GM18520 (cell line): ENCODE data around the gene ACACA.
"Not testable (repeated sequence)": the region's sequence is repeated elsewhere in the genome, so short reads cannot be mapped to it uniquely, and the experiment has no call there.

Source experiments
- ATAC-seq: cut with Tn5 transposase; IDR thresholded peaks from one replicate; pipeline ENCODE4 v1.9.1; 2021; ENCODE audit not compliant: unreplicated experiment

Gene ACACA

DNA sequence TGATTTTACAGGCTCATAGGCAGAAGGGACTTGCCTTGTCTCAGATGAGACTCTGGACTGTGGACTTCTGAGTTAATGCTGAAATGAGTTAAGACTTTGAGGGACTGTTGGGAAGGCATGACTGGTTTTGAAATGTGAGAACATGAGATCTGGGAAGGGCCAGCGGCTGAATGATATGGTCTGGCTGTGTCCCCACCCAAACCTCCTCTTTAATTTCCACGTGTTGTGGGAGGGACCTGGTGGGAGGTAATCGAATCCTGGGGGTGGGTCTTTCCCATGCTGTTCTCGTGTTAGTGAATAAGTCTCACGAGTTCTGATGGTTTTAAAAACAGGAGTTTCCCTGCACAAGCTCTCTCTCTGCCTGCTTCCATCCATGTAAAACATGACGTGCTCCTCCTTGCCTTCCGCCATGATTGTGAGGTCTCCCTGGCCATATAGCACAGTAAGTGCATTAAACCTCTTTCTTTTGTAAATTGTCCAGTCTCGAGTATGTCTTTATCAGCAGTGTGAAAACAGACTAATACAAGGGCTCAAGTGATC lies 59.7 kb downstream of the ACACA start:
- ATAC-seq, result not testable (repeated sequence)

DNA sequence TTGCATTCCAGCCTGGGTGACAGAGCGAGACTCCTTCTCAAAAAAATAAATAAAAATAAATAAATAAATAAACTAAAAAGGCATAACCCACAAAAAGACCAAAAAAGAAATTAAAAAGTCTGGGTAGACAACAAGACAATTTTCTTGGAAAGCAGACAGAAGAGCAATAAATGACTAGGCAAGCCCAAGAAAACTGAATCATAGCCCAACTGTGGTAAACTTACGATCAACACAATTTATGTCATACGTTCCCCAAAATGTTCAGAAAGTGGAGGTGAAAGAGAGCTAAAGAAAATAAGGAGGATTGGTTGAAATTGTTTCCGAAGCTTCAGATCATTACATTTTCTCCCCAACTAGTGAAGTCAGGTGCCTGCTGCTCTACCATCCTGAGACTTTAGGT lies 62.1 kb downstream of the ACACA start:
- ATAC-seq, result no peak

DNA sequence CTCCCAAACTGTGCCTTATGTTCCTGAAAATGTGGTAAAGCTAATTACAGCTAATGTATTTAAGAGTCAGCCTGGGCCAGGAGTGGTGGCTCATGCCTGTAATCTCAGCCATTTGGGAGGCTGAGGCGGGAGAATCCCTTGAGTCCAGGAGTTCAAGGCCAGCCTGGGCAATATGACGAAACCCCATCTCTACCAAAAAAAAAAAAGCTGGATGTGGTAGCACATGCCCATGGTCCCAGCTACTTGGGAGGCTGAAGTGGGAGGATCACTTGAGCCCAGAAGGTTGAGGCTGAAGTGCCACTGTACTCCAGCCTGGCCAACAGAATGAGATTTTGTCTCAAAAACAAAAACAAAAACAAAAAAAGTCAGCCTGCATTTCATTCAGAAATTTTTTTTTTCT lies 64.0 kb downstream of the ACACA start:
- no peak for ATAC-seq

DNA sequence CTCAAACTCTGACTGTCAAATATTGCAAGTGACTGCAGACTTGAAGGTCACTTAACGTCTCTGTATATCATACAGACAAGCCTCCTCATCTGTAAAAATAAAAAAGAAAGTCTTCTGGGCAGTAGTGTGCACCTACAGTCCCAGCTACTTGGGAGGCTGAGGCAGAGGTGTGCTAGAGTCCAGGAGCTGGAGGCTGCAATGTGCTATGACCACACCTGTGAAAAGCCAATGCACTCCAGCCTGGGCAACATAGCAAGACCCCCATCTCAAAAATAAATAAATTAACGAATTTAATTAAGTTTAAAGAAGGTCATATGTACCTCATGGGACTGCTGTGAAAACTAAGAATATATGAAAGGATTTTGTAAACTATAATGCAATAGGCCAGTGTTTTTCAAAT lies 65.8 kb downstream of the ACACA start:
- no peak for ATAC-seq

DNA sequence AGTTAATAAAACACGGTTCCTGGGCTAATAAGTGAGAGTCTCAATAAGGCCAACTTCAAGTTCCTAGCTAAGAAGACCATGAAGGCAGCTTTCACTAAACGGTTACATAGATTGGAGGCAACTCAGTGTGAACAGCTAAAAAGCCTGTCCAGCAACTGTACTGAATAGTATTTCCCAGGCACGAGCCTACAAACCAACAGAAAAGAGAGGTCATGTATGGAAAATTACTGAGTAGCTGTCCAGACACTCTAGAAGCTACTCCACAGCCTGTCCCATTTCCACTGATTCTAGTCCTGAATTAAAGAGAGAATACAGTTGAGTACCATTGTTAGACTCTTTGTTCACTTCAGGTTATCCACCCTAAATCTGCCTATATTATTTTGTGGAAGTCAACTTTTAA lies 67.3 kb downstream of the ACACA start:
- ATAC-seq, result no peak

DNA sequence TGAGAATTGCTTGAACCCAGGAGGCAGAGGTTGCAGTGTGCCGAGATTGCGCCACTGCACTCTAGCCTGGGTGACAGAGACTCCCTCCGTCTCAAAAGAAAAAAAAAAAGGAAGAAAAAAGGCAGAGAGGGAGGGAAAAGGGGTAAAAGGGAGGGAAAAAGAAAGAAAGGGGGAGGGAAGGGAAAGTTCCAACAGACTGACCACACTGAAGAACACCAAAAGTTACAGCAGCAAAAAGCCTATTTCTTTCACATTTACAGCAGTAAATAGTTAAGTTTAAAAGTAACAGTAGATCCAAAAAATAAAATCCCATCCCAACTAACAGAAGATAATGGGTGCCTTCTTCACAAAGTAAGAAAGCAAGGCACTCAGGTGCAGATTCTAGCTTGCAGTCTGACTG lies 67.8 kb downstream of the ACACA start:
- no peak for ATAC-seq

DNA sequence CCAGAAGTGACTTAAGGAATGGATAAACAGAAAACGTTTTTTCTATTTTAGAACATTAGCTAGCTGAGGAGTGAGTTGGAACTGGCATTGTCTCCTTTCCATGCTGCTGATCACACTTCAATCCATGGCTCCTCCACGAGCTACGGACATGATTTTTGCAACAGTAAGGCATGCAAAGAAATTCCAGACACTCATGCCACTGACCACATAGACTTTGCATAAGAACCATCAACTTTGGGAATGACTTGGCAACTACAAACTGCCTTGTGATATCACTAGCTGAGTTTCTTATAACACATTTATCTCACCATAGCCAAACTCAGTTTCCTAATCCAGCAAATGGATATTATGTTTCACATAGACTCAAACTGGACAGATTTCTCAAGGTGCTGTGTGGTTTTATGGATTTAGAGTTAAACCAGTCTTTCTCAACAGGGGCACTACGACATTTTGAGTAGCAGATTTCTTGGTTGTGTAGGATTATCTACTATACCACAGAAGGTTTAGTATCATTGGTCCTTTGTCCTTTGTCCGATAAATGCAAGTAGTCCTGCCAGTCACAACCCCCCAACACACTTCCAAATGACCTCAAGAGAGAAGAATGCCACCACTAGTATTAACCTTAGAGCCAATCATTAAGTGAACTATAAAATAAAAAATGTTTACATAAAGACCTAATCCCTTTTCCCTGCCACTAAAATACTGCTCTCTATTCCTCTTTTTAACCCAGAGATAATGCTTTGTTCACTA lies 79.1 kb downstream of the ACACA start:
- ATAC-seq, result no peak

DNA sequence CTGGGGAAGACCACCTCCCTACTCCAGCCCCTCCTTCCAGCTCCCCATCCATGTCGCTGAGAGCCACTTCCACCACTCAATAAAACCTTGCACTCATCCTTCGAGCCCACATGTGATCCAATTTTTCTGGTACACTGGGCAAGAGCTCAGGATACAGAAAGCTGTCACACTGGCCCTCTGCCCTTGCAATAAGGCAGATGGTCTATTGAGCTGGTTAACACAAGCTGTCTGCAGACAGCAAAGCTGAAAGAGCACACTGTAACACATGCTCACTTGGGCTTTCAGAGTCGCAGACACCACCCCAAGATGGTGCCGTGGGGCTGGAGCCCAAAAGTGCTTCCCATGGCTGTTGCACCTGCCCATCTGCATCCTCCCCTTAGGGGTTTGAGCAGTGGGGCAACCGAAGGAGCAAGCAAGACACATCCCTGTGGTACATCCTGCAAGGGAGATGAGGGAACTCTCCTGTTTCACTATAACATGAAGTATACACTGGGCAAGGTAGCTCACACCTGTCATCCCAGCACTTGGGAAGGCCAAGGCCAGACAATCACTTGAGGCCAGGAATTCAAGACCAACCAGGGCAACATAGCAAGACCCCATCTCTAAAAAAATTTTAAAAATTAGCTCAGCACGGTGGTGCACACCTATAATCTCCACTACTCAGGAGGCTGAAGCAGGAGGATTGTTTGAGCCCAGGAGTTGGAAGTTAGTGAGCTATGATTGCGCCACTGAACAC lies 83.6 kb downstream of the ACACA start:
- ATAC-seq, result no peak

DNA sequence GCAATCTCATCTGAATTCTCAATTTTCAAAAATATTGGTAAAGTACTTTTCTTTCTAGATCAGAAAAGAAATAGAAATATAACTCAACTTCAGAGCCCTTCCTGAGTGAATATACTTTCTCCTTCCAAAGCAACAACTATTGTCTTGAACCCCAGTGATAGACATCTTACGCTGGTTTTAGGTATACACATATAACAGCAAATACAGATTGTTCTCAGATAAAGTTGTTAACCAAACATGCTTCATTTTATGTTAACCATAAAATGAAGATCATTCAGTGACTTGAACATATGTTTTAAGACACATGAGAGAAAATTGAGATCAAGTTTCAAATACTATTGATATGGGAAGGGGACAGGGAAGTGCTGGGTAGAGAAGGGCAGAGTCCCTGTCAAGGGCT lies 84.5 kb downstream of the ACACA start:
- no peak for ATAC-seq

DNA sequence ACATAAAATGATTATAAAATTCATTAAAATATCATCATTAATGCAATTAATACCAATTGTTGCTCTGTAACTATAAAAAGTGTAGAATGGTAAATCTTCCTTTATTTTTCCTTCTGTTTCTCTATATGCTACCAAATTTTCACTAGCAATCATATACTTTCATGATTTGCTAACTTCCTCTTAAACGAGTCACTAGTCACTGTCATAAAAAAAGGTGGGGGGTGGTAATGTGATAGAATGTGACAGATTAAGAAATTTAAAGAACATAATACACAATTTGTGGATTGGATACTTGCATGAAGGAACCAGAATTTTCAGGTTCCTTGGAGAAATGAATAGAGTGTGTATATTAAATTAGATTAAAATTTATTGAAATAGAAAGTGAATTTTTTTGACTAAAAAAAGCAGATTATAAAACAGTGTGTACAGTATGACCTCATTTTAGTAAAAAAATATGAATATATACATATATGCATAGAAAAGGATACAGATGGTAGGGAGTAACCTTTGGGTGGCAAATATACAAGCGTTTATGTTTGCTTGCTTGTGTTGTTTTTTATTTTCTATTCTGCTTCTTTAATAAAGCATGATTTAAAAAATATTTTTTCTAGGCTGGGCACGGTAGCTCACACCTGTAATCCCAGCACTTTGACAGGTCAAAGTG lies 87.6 kb downstream of the ACACA start:
- ATAC-seq, result no peak

DNA sequence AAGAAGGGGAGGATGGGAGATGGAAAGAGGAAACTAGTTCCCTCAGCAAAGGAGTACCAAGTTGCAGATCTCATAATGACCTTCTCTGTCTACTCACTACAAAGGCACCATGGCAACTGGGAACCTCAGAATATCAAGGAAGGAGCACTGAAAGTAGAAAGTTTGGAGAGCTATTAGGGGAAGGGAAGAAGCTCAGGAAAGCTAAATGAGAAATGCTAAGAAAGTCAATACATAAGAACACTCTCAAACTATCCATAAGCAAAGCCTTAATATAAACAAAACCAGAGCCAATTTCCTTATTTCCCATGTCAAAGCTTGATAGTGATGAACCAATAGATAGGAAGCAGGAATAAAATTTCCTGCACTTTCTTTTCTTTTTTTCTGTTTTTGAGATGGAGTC lies 88.8 kb downstream of the ACACA start:
- no peak for ATAC-seq

DNA sequence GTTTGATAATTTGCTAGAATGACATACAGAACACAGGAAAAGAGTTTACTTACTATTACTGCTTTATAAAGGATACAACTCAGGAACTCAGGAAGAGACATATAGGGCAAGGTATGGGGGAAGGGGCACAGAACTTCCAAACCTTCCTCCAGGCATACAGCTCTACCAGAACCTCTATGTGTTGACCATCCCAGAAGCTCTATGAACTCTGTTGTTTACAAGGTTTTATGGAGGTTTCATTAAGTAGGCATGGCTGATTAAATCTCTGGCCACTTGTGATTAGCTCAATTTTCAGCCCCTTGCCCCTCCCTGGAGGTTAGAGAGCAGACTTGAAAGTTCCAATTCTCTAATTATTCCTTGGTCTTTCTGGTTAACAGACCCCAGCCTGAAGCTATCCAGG lies 91.0 kb downstream of the ACACA start:
- ATAC-seq, result no peak

DNA sequence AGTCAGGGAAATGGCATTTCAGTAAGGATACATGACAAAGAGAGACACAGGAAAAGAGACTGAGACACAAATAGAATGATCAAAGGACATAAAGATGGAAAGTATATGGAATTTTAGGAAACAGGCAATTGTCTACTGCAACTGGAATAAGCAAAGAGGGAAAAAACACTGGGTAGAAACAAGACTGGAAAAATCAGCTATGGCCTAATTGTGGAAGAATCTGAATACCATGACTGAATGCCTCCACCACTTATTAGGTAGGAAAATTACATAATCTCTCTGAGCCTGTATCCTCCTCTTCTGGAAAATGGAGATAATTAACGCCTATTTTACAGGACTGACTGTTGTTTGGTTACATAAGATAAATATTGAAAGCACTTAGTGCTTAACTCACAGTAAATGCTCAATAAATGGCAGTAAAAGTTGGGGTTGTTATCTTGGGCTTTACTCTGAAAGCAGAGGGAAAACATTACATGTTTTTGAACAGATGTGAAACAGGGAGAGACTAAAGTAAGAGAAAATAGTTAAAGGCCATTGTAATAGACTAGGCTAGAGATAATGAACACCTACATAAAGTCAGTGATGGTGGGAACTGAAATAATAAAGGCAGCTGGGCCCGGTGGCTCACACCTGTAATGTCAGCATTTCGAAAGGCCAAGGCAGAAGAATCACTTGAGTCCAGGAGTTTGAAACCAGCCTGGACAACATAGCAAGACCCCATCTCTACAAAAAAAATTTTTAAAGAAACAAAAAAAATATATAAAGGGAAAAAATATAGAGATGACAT lies 94.3 kb downstream of the ACACA start:
- no peak for ATAC-seq

DNA sequence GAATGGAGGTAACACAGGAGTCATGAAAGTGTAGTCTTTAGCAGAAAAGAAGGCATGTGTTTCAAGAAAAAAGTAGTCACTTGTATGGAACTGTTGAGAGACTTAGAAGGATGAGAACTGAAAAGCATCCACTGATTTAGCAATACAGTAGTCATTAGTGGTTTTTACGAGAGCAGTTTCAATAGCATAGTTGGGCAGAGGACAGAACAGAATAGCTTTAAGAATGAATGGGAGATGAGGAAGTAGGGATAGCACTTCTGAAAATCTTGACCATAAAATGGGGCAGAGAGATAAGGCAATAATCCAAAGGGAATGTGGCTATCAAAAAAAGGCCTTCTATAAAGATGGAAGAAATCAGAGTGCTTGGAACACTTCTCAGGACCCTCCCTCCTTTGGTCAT lies 95.7 kb downstream of the ACACA start:
- ATAC-seq, result no peak

DNA sequence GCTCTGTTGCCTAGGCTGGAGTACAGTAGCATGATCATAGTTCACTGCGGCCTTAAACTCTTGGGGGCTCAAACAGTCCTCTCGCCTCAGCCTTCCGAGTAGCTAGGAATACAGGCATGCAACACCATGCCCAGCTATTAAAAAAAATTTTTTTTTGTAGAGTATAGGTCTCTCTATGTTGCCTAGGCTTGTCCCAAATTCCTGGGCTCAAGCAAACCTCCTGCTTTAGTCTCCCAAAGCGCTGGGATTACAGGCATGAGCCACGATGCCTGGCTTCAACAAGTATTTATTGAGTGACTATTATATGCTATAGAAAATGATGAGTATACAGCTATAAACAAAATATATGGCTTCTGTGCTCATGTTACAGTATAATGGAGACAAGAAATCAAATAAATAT lies 97.6 kb downstream of the ACACA start:
- ATAC-seq, result no peak

DNA sequence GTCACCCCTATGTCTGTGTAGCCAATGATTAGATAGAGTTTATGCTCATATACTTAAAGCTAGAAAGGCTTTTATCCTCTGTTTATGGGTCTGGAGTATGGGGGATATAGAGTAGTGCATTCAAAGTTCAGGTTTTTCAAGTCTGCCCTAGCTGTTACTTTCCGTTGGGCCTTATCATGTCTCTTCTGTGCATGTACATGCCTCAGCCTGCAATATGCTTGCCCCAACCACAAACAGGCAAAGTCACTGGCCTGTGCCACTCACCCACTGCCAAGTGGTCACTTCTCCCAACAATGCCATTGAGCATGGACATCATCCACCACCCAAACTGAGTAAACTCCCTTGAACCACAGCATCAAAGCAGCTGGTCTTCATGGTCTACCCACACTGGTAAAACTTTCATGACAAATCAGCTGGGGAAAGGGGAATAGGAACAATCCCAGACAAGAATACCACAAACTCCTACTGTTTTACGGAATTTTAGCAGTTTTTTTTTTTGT lies 101.2 kb downstream of the ACACA start:
- no peak for ATAC-seq

DNA sequence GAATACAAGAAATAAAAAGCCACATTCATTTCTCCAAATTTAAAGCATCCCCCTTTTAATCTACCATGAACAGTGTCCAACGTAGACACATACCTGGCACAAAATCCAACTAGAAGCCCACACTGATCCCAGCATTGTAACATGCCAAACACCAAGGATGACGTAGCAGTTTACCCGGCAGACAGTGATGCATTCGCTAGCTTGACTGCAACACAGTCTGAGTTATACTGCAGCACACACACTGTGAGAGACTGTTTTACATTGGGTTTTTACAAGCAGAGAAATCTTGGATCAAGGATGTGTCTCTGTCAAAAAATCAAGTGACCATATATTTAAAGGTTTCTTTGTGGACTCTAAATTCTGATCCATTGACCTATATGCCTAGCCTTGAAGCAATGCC lies 105.3 kb downstream of the ACACA start:
- ATAC-seq, result no peak

DNA sequence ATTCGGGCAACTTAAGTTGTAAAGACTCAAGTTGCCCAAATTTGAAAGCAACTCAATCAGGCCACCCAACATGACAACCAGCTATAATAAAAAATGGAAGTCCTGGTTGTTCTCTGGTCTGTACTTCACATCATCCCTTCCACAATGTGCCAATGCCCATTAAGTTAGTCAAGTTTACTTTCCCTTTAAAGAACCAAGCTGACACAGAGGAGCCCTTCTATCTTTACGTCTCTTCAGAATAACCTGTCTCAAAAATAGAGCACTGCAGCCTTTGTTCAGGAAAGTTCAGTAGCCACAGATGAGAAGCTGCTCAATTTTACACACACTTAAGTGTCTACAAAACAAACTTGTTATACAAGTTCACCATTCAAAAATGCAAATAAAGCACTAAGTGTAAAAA lies 106.0 kb downstream of the ACACA start:
- ATAC-seq, result no peak

DNA sequence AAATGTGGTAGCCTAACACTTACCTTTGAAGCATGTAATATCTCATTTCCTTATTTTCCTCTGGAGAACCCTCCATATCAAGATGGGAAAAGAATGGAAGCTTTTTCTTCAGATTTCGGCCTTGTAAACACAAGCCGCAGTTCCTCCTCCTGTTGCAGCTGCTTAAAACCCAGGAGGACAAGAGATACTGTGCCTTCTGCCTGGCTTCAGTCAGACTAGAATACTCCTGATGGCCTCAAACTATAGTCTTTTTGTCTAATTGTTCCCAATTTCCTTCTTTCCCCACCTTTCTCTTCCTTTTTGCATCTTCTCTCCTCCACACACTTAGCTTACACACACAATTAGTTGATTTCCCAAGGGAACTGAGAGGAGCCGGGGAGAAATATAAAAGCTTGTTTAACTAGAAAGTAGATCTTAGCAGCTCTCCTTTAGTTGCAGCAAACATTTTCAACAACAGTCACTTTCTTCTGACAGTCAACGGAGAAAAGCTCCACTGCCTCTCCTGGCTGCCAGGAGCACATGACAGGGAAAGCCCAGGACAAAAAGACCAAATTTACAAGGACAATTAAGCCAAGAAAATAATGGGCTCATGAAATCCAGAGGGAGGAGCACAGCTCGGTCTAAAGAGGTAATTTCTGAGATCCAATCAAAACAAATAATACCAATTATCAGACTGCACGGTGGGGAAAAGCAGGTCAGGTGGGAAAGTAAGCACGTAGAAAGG lies 107.2 kb downstream of the ACACA start:
- ATAC-seq, result no peak

DNA sequence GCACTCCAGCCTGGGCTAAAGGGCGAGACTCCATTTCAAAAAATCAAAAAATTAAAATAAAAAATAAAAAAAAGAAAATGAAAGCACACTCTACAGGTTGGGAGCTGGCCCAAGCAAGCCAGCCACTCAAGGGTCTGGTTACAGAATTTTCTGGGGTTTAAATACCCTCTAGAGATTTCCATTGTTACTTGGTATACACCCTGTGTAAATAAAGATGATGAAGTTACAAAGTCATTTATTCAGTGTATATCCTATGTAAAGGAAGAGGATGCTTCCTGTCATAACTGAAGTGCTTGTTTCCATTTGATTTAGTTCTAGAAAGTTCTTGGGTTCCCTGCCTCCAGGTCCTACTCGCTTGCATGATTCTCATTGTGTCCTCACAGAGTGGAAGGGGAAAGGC lies 110.7 kb downstream of the ACACA start:
- ATAC-seq, result no peak
